Stimulated activated CD8-positive, alpha-beta memory T cell treated with anti-CD3 and anti-CD28 coated beads, Interleukin-15, amount 100 ng/mL, for 1 hour (primary cell): ENCODE data around the gene UPK3BL2.
"Not testable (repeated sequence)": the region's sequence is repeated elsewhere in the genome, so short reads cannot be mapped to it uniquely, and the experiment has no call there.

Source experiments
- DNase-seq: peaks from one replicate; pipeline ENCODE4 v3.0.0-alpha.2; 2020; ENCODE audit warnings: low read depth

Gene UPK3BL2

DNA sequence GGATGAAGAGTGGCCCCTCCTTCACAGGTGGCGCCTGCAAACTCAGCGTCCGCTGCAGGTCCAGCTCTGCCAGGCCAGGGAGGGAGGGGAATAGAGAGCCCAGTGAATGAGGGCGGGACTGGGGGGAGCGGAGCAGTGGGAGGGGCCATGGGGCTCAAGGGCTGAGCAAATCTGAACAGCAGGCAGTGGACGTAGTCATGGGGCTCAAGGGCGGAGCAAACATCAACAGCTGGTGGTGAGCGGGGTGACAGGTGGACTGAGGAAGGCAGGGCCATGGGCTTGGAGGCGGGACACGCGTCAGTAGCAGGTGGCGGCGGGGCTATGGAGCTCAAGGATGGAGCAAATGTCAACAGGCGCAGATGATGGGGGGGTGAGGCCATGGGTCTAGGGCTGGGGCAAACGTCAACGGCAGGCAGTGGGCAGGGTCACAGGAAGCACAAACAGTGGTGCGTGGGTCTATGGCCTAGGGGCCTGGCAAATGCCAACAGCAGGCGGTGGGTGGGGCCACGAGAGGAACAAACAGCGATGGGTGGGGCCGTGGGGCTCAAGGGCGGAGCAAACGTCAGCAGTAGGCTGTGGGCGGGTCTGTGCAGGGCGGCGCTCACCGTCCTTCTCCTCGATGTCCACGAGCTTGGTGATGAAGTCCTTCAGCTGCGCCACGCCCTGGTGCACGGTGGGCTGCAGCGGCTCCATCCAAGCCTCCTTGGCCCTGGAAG, 50.1 kb downstream of the UPK3BL2 start:
- not testable (repeated sequence) for DNase-seq

DNA sequence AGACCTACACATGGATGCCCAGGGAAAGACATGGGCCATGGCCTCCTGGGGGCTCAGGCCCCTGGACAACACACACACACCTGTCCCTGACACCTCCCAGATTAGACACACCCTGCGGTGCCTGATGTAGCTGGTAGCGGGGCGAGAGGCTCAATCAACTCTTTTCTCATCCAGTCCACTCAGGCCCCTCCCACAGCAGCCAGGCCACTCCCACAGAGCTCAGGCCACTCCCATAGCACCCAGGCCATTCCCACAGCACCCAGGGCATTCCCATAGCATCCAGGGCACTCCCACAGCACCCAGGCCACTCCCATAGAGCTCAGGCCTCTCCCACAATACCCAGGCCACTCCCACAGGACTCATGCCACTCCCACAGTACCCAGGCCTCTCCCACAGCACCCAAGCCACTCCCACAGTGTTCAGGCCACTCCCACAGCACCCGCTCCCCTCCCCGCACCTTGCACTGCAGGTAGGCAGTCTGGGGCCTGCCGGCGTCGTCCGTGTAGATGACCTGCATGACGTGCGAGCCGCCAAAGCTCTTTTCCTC, 52.9 kb downstream of the UPK3BL2 start:
- not testable (repeated sequence) for DNase-seq
